ENCODE results near the gene NT5C1A.
A peak's percentile ranks its signal among the peaks of the same experiment; 100 is the strongest.

Gene NT5C1A

DNA sequence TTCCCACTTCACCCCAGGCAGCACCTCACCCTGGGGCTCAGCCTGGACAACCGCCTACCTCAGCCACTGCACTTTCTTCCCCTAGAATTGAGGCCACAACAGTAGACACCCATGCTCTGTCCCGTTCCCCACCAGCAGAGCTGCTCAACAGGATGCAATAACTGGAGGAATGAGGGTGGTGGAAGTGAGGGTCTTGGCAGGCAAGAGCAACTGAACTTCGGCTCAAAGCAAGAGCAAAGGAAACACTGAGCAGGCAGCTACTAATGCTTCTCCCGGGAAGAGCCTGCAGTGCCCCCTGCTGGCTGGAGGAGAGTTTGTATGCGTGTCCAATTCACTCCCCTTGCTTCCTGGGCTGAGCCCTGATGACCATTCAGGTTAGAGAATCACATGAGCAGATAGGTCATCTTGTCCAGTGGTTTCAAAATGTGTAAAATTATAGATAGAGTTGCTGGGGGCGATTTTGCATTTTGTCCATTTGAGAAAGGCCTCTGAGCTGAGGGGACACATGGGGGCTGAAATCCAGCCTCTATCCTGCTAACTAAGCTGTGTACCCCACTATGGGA, 13.9 kb downstream of the NT5C1A start:
- peak; percentile 75 to 81 for DNase-seq

DNA sequence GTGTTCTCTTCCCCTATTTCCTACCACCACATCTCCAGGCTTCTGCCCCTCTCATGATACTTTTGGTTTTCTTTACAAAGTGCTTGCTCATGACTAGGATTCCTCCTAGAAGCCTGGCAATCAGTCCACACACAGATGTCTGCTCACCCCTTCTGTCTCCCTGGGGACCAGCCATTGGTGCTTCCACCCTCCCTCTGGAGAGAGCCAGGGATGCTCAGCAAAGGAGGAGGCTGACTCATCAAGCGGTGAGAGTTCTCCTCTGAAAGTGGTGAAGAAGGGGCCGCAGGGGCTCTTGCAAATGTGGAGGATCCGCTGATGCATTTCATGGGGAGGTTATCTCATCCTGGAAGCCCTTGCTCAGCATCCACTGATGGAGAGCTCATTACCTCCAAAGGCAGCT, 14.5 kb downstream of the NT5C1A start:
- no peak for DNase-seq

DNA sequence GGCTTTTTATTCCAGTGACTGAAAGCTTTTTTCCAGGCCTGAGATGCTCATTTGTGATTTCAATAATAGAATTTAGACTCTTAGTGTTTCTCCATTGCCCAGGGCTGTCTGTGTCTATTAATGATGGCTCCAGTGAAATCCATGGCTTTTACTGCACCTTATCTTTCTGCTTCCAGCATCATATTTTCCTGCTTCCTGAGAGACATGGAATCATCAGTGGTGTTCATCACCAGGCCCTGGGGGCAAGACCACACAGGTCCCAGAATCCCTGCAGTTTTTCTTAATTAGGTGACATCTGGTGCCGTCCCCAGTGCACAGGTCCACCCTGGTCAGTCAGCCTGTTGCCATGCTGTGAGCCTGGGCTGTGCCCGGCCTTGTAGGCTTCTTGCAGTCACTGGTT, 15.5 kb downstream of the NT5C1A start:
- no peak for DNase-seq

DNA sequence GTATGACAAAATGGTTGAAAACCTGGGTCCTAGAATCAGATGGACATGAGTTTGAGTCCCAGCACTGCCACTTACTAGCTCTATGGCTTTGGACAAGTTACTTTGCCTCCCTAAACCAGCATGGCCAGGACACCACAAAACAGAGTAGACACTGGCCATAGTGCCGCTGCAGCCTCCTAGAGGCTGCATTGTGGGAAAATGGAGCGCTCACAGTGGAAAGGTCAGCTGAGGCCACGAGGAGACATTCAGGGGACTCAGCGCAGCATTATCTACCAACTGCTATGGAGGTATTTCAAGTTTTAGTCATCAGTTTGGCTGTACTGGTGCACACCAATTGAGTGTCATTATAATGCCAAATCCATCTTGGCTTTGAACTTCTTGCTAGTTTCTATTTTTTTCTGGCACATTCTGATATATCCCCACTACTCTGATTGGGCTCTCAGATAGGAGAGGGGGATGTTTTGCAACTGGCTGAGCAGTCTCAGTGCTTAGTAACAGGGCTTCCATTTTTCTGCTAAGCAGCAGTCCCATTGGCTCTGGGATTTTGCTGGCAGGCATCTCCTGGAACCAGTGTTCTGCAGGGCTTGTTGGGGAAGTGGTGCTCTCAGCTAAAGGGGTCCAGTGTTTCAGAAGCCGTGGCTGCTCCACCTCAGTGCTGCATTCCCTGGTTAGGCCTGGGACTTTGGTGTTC, 16.2 kb downstream of the NT5C1A start:
- DNase-seq, result no peak

DNA sequence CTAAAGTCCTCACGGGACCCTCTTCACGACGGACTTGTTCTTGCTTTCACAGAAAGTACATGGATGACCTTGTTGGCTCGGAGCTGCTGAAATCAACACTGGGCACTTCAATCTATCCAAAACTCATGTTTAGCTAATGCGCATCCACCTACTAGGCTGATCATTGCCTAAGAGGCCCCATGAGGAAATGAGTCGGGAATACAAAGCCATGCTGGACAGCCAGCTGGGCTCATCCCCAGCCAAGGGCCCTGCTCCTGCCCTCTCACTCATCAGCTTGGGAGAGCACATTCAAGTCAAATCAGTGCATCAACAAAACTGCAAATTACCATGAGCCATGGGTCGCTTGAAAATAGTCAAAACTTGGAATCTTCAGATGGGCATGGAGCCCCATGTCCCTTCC, 17.6 kb downstream of the NT5C1A start:
- no peak for DNase-seq

DNA sequence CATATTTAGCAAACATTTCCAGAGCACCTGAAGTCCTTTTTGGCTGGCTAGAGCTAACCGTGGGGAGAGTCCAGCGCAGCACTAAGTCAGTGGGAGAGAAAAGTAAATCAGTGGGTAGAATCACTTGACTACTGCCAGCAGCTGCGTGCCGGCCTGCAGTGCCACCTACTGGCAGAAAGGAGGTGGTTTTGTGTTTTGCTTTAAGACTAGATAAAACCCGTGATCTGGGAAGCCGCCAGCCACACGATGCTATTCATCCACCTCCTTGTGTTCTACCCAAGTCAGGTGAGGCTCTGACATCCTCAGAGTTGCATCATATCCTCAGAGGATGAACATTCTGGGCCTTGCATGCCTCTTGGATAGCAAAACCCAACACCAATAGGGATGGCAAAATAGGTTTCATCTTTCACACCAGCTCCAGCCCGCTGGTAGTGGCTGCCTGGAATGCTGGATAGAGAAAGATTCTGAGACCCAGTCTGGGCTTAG, 18.3 kb downstream of the NT5C1A start:
- peak; percentile 78 to 83 for DNase-seq

DNA sequence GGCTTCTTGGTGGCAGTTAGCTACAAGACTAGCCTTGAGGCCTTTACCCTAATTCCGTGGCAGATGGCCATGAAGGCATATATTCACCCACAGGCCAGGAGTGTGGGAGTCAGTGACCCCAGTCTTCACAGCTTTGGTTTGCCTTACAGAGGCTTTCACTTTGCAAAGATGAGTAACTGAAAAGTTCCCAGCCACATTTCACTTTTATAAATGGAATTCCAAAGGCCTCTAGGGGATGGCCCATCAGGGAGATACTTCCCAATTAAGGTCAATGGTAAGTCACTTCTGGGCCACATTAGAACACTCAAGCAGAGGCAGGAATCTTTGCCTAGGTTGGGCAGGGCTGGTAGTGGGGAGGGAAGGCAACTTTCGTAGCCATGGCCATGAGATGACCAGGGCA, 19.4 kb downstream of the NT5C1A start:
- DNase-seq, result no peak

DNA sequence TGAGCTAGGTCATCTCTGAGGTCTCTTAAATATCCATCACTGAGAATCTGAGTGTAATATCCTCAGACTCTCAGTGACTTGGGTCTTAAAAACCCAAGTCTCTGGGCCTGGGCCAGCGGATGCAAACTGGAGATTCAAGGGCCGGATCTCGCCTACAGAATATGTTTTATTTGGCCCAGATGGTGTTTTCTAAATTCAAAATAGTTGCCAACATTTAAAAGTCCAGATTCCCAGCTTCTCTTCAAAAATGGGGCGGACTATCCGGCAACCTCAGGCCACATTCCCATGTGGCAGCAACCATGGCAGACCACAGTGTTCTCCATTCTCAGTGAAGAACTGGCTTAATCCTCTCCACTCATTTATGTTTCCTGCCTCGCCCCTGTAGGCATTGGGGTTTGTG, 19.8 kb downstream of the NT5C1A start:
- DNase-seq, result no peak

DNA sequence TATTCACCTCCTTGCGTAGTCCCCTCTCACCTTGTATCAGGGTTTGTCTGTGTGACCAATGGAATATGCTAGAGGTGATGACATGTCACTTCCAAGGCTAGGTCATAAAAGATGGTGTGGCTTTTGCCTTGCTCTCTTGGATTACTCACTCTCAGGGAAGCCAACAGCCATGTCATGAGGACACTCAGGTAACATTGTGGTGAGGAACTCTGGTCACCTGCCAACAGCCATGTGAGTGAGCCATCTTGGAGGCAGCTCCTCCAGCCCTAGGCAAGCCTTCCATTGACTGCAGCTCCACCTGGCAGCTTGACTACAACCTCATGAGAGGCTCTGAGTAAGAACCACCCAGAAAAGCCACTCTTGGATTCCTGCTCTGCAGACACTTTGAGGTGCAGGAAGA, 21.5 kb downstream of the NT5C1A start:
- DNase-seq, result no peak

DNA sequence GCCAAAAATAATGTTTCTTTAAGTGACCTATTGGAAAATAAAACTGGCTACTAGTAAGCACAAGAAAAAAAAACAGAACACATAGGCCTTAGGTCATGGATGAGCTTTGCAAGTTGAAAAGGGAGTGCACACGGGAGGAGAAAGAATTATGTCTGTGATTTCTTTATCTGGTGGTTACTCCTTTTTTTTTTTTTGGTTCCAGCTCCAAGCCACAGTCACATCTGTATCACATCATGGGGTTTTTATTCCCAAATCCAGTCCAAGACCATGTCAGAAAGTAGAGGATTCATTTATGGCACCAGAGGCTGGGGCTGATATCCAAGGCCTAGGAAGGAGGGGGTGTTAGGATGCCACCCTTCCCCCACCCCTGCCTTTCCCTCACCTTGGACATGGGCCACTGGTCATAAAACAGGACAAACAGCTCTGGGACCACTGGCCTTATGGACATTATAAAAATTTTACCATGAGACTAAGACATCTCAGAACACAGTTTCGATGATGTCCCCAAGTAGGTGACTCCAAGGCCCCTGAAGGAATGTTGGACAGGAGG, 22.2 kb downstream of the NT5C1A start:
- no peak for DNase-seq

DNA sequence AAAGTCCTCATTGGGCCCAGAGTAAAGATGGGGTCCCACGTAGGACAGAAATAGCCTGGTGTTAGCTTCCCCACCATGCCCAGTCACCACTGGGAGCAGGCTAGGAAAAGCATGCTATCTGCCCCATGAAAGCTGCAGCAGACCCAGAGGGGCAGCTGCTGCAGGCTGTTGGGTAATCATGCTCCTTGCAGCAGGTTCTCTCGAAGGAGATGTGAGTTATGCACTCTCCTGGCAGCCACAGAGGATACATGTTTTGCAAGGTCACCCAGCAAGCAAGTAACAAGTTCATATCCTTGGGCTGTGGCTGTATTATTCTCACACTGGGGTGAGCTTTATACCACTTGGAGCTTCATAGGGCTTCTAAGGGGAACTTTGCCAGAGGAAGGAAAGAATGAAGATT, 23.4 kb downstream of the NT5C1A start:
- DNase-seq, result no peak

DNA sequence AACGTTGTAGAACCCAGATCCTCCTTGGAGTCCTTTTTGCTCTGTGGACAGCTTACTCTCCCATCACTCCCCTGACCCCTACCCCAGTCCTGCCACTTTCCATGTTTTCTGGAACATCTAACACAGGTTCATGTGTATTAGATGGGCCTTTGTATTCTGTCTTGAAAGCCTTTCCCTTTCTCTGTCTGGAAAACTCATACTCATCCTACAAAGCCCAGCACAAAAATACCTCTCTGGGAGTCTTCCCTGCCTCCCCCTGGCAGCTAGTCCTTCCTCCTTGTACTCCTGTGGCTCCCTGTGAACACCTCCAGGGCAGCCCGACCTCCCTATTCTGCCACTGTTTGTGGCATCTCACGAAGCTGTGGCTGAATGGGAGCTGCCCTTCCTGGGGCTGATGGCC, 24.7 kb downstream of the NT5C1A start:
- no peak for DNase-seq

DNA sequence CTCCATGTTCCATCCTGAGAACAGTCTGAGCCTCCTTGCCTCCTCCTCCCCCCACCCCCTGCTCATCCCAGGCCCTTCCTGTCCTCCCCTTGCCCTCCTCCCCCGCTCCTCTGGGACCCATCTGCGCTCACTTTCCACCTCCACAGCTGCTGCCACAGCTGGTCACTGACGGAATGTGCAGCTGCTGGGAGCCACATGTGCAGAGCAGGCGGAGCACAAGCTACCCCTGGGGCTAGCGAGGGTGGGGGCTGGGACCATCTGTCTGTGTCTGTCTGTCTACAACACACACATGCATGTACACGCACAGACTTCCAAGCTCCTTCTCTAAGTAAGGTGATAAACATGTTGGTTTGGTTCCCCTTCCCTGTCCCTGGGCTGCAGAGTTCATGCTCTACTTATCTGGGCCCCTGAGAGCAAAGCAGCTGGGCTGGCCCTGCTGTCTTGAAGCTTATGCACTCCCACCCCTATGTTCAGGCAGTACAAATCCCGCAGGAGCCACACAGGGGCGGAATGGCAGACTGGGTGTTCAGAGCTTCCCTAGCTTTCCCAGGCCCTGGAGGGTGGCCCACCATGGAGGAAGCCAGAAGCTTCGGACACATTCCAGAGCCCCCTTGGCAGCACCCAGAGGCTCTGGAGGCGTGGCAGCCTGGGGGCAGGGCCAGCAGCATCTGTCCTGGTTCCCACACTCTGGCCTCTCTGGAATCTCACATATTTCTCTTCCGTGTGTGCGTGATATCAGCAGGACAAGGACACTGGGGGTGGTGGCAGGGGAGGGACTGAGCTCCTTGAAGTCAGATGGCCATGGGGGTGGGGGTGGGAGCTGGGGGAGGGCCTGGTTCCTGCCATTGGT, 25.4 kb downstream of the NT5C1A start:
- no peak for DNase-seq

DNA sequence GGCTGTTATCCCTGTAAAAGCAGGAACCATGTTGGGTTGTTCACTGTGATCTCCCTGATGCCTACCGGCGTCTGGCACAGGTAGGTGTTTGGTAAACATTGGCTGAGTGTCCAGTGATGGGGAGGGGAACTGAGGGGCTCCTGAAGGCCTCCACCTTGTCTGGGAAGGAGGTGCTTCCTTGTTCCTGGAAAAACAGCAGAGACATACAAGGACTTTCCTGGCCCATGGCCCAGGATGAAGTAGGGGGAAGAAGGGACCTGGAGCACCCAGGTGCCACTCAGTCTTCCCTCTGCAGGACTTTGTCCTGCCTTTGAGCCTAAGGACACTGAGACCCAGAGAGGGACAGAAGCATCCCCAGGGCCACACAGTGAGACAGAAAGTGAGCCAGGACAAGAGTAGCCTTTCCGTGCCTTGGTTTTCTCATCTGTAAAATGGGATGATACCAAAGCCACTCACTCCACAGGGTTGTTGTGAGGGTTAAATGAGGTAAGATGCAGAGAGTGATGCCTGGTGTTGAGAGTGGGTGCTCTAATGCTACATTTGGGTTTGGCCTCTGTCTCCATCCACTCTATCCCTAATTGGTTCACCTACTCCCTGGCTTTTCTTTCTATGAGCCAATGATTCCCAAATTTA, 26.4 kb downstream of the NT5C1A start:
- no peak for DNase-seq

DNA sequence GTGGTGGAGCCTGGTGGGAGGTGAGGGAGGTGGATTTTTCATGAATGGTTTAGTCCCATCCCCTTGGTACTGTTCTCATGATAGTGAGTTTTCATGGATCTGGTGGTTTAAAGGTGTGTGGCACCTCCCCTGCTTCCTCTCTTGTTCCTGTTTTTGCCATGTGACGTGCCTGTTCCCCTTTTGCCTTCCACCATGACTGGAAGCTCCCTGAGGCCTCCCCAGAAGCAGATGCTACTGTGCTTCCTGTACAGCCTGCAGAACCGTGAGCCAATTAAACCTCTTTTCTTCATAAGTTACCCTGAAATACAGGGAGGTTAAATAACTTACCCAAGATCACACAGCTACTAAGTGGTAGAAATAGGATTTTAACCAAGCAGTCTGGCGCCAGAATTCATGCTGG, 28.2 kb downstream of the NT5C1A start:
- no peak for DNase-seq

DNA sequence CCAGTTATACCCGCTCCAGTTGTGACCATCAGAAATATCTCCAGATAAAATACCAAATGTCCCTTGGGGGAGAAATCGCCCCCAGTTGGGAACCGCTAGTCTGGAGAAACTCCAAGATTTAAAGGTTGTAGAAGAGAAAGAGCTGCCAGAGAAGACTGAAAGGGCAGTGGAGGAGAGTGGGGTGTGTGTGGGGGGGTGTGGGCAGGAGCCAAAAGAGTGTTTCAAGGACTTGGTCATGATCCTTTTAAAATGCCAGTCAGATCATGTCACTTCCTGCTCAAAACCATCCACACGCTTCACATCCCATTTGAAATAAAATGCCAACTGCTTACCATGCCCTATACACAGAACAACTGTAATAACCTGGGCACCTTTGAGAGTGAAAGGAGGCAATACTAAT, 29.1 kb downstream of the NT5C1A start:
- no peak for DNase-seq

DNA sequence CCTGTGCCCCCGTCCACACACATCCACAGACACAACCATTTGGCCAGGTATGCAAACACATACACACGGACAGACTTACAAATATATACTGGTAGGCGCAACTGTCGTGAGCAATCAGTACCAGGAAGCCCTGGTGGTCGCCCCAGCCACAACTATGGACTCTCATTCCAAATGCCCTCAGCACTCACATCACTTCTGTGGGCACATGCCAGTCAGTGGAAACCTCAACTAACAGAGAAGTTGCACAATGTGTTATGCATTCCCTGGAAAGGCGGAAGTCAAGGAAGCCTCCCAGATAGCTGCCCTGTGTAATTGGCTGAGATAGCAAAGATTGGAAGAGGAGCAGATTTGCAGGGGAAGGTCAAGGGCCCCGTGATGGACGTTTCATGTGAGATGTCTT, 31.0 kb downstream of the NT5C1A start:
- DNase-seq, result no peak

DNA sequence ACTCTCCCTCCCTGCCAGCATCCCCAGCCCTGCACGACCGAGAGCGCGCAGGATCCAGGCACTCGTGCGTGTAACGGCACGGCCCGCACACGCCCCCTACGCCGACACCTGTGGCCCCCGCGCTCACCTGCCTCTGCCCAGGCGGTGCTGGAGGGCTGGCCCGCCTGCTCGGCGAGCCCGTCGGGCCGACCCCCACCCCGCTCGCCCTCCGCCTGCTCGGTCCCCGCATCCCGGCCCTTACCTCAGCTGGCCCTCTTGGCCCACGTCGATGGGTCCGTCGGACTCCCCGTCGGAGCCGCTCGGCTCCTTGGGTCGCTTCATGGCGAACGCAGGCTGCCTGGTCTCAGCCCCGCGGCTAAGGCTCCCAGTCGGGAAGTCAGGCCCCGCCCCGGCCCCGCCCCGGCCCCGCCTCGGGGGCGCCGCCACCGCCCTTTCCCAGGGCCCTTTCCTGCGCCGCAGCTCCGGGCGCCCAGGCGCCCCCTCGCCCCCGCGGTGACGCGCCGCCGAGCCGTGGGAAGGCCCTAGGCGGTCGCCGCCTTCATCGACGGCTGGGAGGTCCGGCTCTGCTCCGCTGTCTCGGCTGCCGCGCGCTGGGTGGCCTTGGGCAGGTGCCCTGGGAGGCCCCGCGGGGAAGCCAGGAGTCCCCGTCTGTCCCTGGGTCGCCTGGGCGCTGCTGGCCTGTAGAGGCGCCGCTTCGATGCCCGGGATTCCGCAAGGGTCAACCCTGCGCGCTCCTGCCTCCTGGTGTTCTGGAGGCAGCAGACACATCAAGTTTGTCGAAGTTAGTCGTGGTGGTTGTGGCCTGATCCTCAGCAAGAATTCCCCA, 32.4 kb downstream of the NT5C1A start, which contains the start of gene HEYL:
Gene HEYL, minus strand, starts transcription at position 339 of the 826 bp plus-strand sequence. Its CDS starts 18 bp downstream, at position 321.
- DNase-seq, result peak; percentile 80 to 83

DNA sequence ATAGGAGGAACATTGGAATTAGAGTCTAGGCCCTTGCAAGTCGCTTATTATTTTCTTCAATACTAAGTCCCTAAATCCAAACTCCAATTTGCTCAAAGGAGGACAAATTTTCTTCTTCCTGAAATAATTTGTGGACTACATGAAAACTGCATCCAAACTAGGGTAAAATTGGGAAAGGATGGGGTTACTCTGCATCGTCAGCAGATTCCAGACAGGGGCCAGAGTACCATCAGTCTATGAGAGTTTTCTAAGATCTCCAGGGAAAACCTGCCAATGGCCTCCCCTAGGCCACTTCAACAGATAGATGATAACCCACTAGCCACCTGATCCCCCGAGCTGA, 33.0 kb downstream of the NT5C1A start:
- no peak for DNase-seq

DNA sequence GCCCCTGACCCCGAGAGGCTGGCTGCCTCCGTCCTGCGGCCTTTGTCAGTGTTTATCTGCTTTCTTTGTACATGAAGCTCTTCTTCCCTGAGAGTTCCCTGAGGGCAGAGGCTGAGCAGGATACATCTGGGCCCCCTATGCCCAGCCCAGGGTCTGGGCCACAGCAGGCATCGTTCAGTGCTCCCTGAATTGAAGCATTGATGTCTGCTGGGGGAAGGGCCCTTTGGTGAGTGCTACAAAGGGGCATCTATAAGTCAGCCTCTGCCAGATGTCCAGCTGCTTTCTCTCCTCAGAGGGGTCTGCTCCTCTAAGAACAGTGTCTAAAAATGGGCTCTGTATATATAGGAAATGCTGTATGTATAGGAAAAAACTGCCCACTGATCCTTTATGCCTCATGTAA, 34.5 kb downstream of the NT5C1A start:
- DNase-seq, result no peak

DNA sequence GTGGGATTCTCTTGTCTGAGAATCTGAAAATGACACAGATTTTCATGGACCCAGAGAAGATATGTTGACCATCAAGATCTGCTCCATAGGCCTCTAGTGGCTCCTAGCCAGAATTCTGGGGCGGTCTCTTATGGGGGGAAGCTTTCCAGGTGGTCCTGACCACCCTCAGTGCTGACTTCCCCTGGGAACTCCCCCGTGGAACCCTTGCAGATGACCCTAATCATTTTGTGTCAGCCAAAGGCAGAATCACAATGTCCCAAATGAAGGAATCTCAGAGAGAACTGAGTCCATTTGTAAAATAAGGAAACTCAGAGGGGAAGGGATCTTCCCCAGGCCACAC, 36.1 kb downstream of the NT5C1A start:
- DNase-seq, result no peak

DNA sequence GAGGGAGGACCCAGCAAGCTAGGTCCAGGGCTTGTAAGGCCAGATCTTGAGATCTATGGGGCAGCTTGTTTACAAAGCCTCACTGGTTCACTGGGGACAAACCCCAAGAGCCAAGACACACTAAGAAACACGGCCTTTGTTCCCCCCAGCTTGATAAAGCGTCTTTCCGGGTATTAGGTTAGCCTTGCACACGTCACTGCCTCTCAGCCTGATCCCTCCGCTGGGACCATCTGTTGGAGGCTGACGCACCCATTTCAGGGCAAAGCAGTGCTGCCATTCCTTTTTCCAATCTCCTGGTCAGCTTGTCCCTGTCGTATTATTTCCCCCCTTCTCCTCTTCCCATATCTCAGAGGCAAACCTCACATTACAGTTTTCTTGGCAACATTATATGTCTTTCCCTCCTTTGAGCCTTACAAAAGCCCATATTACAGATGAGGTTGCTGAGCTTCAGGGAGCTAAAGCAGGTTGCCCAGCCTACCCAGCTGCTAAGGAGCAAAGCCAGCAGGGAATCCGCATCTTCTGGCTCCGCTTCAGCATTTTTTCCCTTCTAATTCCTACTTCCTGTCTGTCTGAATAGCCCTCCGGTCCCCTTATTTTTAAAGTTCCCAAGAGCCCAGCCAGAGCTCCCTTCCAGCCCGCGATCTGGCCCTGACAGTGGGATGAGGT, 36.6 kb downstream of the NT5C1A start:
- DNase-seq, result no peak
